Fibroblast of villous mesenchyme (primary cell): Measurements from ENCODE around the gene WSCD2. TPM values are rescaled to one million over a fixed set of nuclear protein-coding genes. Genes with fewer than 3 reads are reported as not detected.

Experiments used
- DNase-seq: peaks from one replicate; pipeline ENCODE4 v3.0.0-alpha.2; 2010; ENCODE audit warnings: low read depth
- H3K4me3 ChIP-seq: 2 replicates; pipeline ENCODE4 v1.5.1; 2011; ENCODE audit warnings: low read depth, mild to moderate bottlenecking, low read length
- total RNA-seq: library from RNA; depleted of rRNA; stranded (reverse); fragments of >200 nt; gene quantifications from 2 replicates; pipeline ENCODE4 v1.2.3, GENCODE V29; 2012
- TF ChIP-seq, protein P1 (sequence below): IDR thresholded peaks from 2 replicates; pipeline ENCODE4 v1.5.1; 2012; ENCODE audit warnings: low read depth, mild to moderate bottlenecking, low read length; ENCODE audit not compliant: insufficient read depth

Gene WSCD2
- total RNA-seq, 1 donor: not detected

DNA sequence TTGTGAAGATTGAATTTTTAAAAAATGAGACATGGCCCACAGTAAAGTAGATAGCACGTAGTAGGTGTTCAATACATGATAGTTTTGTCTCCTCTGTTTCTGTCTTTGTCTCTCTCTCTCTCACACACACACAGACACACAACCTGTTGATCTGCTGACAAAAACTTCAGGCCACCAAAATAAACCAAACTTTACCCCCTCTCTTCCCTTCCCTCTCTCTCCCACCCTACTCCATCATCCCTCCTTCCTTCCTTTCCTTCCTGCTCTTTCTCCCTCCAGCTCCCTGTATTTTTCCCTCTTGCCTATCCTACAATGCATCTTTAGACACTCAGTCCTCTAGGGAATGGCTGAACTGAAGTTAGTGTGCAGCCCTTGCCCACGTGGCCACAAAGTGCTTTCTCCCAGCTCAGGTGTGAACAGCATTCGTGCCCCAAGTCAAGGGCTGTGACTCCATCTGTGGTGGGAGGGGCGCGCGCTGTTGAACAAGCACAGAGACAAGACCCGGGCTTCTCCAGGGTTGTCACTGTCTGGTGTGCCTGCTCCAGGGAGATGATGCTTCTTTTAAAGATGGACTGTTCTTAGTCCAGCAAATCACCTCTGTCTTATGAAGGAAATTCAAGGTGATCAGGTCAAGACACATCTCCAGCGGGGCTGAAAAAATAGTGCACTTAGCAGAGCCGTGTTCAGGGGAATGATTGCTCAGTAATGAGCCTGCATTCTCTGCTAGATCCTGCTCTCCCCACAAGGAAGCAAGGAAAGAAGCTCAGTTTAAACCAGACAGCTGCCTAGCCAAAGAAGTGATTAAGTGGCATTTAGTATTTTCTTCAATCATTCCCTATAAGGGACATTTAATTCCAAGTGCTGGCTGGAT is 75.3 kb downstream of the WSCD2 start:
- TF ChIP-seq, protein P1, sequence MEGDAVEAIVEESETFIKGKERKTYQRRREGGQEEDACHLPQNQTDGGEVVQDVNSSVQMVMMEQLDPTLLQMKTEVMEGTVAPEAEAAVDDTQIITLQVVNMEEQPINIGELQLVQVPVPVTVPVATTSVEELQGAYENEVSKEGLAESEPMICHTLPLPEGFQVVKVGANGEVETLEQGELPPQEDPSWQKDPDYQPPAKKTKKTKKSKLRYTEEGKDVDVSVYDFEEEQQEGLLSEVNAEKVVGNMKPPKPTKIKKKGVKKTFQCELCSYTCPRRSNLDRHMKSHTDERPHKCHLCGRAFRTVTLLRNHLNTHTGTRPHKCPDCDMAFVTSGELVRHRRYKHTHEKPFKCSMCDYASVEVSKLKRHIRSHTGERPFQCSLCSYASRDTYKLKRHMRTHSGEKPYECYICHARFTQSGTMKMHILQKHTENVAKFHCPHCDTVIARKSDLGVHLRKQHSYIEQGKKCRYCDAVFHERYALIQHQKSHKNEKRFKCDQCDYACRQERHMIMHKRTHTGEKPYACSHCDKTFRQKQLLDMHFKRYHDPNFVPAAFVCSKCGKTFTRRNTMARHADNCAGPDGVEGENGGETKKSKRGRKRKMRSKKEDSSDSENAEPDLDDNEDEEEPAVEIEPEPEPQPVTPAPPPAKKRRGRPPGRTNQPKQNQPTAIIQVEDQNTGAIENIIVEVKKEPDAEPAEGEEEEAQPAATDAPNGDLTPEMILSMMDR: no peak
- no peak for DNase-seq
- no peak overlapping the region for H3K4me3 ChIP-seq

DNA sequence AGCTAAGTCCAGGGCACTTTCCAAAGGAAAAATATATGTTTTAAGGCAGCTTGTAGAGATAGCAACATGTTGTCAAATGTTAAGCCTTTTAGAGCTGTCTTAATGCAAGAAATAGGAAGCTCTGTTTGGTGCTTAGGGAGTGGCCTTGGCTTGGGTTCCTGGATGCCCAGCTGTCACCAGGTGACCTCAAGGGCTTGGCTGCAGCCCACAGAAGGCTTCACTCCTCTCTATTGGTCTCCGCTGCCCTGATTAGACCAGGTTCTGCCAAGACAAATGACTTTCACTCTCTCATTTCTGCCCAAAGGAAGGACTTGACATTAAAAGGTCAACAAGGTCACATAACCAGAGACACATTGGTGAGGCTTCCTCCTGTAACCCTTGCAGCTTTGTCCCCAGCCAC is 76.8 kb downstream of the WSCD2 start:
- TF ChIP-seq, protein P1: no peak
- no peak overlapping the region for H3K4me3 ChIP-seq
- DNase-seq: no peak

DNA sequence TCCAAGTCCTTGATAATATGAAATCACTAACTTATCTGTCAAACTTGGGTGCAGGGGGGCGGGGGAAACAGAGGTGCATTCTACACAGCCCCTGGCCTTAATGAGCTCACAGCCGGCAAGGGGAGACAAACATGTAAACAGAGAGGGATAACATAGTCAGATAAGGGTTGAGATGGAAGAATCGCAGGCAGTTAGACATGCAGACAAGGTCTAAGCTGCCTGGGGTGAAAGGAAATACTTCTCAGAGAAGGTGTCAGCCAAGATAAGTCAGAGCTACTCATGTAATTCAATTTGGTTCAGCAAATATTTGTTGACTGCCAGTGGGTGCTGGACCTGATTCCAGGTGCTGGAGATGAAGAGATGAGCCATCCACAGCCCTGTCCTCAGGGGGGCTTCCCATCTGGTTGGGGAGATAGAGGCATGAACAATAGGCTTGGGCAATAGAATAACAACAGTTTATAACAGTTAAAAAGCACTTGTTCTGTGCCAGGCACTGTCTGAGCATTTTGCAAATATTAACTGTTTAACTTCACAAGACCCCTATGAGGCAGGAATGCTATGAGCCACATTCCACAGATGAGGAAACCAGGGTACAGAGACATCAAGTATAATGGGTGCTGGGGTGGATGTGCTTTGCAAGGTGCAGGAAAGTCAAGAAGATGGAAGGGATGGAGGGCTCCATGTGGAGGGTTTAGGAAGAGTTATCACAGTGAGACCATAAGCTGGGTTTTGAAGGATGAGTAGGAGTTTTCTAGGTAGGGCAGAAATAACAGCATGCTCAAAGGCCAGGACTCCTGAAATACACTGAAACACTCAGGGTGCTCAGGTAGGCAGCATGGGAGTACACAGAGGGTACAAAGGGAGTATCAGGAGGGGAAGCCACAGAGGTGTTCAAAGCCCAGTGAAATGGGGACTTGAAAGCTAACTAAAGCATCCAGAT is 79.0 kb downstream of the WSCD2 start:
- no peak for DNase-seq
- no peak overlapping the region for H3K4me3 ChIP-seq
- TF ChIP-seq, protein P1: no peak

DNA sequence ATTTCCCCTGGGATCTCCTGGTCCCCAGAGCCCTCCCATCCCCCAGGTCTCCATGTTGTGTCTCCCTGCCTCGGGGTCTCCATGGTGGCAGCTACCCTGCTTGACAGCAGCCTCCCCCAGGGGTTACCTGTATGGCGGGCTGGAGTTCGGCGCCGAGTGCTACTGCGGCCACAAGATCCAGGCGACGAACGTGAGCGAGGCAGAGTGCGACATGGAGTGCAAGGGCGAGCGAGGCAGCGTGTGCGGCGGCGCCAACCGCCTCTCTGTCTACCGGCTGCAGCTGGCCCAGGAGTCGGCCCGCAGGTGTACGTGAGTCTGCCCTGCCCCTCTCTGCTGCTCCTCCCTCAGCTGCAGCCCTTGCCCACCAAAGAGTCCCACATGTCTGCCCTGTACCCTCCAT is 80.9 kb downstream of the WSCD2 start:
- H3K4me3 ChIP-seq: no peak overlapping the region
- TF ChIP-seq, protein P1: no peak
- DNase-seq: no peak

DNA sequence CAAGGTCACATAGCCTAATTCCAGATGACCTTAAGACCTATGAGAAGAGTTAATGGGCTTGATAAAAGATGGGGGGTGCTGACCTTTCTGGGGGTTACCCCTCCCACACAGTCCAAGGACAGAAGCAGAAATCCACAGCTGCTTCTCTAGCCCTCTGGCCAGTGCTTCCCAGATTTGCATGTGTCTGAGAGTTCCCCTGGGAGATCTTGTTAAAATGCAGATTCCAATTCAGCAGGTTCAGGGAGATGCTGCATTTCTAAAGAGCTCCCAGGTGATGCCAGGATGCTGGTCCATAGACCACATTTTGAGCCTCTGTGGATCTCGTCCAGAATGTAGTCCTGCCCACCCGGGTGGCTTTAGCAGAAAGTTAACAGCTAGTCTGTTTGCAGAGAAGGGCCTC is 82.1 kb downstream of the WSCD2 start:
- DNase-seq: no peak
- TF ChIP-seq, protein P1: no peak
- no peak overlapping the region for H3K4me3 ChIP-seq

DNA sequence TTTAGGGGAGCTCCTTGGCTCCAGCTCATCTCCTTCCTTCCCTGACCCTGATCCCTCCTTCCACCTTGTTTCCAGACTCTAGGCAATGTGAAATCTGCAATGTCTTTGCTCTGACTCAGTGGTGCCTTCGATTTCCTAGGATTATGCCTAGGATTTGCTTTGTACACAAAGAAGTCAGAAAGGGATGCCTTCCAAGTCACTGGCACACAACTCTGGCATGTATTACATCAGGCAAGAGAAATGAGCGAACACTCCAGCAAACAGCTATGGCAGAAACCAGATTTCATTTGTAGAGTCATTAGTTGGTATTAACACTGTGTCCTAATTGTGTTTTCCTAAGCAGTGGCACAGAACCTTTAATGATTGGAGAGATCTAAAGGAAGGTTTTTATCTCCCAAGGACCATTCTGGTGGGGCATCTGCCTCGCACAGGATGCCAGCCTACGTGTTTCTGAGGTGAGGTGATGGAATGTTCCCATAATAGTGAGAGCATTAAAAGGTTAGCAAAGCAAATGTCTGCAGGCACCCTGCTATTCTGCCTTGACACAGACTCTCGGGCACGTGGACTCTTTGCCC is 84.9 kb downstream of the WSCD2 start:
- DNase-seq: no peak
- TF ChIP-seq, protein P1: no peak

More for the DNA sequence above, 84.9 kb downstream of the WSCD2 start:
- H3K4me3 ChIP-seq: no peak overlapping the region
